Activated CD4-positive, alpha-beta T cell treated with anti-CD3 and anti-CD28 coated beads, Interleukin-2, amount 10 ng/mL, durations not matched to agents 24 days and 14 days (primary cell): ENCODE measurements around the gene TSEN34. TPM values are rescaled to one million over a fixed set of nuclear protein-coding genes. Genes with fewer than 3 reads are reported as not detected.
"Not testable (repeated sequence)": the region's sequence is repeated elsewhere in the genome, so short reads cannot be mapped to it uniquely, and the experiment has no call there.

Source experiments
- DNase-seq: peaks from one replicate; pipeline ENCODE4 v3.0.0; 2022
- H3K27ac Mint-ChIP-seq: one replicate; pipeline ENCODE4 v1.8.0; 2022; ENCODE audit warnings: mild to moderate bottlenecking, mixed read lengths
- H3K27me3 Mint-ChIP-seq: one replicate; pipeline ENCODE4 v1.8.0; 2022; ENCODE audit warnings: mixed read lengths
- H3K36me3 Mint-ChIP-seq: one replicate; pipeline ENCODE4 v1.8.0; 2022; ENCODE audit warnings: low read depth, mild to moderate bottlenecking, mixed read lengths
- H3K4me1 Mint-ChIP-seq: one replicate; pipeline ENCODE4 v1.8.0; 2021; ENCODE audit warnings: mixed read lengths
- H3K4me3 Mint-ChIP-seq: one replicate; pipeline ENCODE4 v1.8.0; 2022; ENCODE audit warnings: mild to moderate bottlenecking, moderate library complexity, mixed read lengths
- H3K9me3 Mint-ChIP-seq: one replicate; pipeline ENCODE4 v1.8.0; 2021; ENCODE audit warnings: mixed read lengths
- intact Hi-C: fragments of 100-400 bp; cut with micrococcal nuclease; formaldehyde crosslinking; loops from one replicate; pipeline ENCODE4 v1.15.1; 2023
- total RNA-seq: library from RNA; stranded (reverse); gene quantifications from 2 replicates; pipeline ENCODE4 v1.2.3, GENCODE V29; 2022

The TSEN34 gene
- total RNA-seq, 1 donor from 2014 or later: 17.9 TPM

DNA sequence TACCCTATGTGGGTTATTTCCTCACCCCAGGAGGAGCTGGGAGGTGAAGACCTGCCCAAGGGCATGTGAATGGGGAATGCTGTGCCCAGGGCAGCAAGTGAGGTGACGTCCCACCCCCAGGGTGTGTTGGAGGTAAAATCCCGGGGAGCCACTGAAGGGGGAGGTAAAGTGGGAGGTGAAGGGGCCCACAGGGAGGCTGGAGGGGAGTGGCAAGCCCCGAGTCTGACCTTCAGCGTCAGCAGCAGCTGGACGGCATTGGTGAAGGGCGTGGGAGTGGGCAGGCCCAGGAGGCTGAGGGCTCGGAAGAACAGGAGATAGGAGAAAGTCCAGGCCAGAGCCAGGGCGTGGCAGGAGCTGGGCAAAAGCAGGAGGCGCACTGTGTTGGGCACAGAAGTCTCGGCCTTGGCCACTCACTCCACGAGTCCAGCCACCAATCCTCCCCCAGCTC is 4.2 kb upstream of the TSEN34 start:
- H3K27me3 Mint-ChIP-seq: no peaks in the 10 kb centered on the region
- H3K27ac Mint-ChIP-seq: peak overlapping the region; percentile 95
- H3K9me3 Mint-ChIP-seq: no peaks in the 10 kb centered on the region
- peak overlapping the region; percentile 85 for H3K4me3 Mint-ChIP-seq
- intact Hi-C loops: no loop called here
- no peak for DNase-seq
- peaks cover 42% of the 10 kb centered on the region for H3K36me3 Mint-ChIP-seq
- H3K4me1 Mint-ChIP-seq: peaks cover 20% of the 10 kb centered on the region

DNA sequence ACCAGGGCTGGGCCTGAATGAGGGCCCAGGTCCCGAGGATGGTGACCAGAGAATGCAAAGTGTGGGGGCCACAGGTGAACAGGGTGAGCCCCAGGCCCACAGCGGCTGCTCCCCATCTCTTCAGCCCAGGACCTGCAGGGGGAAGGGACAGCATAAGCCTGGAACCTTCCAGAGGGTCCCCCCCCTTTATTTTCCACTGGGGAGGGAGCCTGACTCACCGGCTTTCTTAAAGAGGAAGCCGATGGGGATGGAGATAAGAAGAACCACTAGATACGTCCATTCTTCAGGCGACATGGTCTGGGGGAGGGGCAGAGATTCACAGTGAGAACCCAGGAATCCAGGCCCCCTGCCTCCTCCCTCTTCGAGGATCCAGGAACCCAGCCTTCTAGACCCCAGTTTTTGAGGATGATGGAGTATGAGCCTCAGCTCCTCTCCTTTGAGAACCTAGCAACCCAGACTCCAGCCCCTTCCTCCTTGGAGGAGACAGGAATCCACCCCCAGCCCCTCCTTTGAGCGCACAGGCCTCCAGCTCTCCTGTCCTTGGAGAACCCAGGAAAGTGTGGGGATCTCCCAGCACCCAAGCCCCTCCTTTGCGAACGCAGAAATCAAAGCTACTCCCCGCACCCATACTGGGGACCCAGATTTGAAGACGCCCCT is 2.8 kb upstream of the TSEN34 start:
- H3K4me1 Mint-ChIP-seq: peaks cover 28% of the 10 kb centered on the region
- no peaks in the 10 kb centered on the region for H3K9me3 Mint-ChIP-seq
- intact Hi-C loops: loop anchor here (1.0 kb wide), 1 partner anchor 22 kb away; no protein-coding TSS in a partner anchor
- no peaks in the 10 kb centered on the region for H3K27me3 Mint-ChIP-seq
- DNase-seq: peak; percentile 88
- peak overlapping the region; percentile 95 for H3K27ac Mint-ChIP-seq
- H3K4me3 Mint-ChIP-seq: peak overlapping the region; percentile 85
- peaks cover 39% of the 10 kb centered on the region for H3K36me3 Mint-ChIP-seq

DNA sequence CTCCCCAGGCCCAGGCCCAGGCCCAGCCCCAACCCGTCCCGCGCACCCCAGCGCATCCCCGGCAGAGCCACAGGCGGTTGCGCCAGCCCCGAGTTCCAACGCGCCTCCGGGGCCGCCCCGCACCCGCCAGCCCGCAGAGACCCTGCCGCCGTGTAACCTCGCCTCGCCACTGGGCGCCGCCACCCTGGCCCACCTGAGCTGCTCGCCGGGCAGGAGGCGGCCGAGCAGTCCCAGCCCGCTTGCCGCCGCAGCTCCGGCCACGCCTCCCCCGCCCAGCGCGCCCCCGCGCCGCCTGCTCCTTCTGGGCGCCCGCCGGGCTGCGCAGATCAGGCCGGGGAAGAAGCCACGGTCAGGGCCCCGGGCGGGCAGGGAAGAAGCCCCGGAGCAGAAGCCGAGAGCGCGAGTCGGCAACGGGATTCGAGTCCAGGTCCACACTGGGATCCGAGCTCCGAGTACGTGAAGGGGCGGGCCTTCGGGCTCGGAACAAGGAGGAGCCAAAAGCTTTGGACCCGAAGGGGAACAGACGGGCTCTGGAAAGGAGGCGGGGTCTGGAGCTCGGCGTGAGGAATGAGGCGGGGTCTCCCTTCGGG is 1.9 kb upstream of the TSEN34 start, which contains the start of gene MBOAT7:
TSS of gene MBOAT7 (minus strand) at position 436 of the 590 bp plus-strand sequence. CDS start 1,072 bp downstream, outside the sequence.
- Mint-ChIP-seq H3K27me3 (no peaks in the 10 kb centered on the region), H3K4me1 (peaks cover 28% of the 10 kb centered on the region), H3K36me3 (peaks cover 34% of the 10 kb centered on the region), H3K4me3 (peak within 1 kb of the TSS; percentile 85), H3K9me3 (no peaks in the 10 kb centered on the region), H3K27ac (peak within 1 kb of the TSS; percentile 98)
- no peak for DNase-seq
- intact Hi-C loops: no loop called here

DNA sequence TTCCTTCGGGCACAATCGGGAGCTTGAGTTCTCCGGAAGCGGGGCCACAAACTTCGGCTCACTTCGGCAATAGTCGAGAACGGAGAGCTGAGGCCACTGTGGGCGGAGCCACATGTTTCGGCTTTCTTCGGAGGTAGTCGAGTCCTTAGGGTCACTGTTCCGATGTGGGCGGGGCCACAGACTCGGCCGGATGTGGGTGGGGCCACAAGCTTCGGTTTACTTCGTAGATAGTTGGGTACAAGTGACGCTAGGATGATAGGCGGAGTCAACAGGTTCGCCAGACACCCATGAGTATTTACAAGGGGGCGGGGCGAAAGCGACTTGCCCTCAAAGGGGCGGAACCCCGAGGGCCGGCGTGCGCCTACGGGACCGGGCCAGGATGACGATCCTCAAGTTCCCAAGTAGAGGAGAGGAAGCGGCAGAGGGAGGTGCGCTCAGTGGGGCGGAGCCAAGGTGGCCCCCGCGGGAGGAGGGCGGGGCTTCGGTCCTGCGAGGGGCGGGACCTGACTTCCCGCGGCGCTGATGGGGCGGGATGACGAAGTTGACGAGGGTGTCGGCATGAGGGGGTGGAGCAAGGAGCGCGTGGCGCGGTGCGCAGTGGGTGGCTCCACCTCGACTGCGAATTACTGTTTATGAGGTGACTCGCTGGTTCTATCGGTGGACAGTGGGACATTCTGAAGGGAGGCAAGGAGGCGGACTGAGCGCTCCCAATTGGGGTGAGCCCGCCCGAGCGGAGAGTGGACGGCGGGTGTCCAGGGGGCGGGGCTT is 1.2 kb upstream of the TSEN34 start:
- Mint-ChIP-seq H3K4me1 (peaks cover 28% of the 10 kb centered on the region), H3K27me3 (no peaks in the 10 kb centered on the region), H3K4me3 (peak overlapping the region; percentile 85), H3K36me3 (peaks cover 35% of the 10 kb centered on the region), H3K27ac (peak overlapping the region; percentile 98), H3K9me3 (no peaks in the 10 kb centered on the region)
- peak; percentile 100 for DNase-seq
- intact Hi-C loops: loop anchor here (1.0 to 5.0 kb wide), 4 partner anchors 10 to 272 kb away; partner anchors contain the start of genes CNOT3, LENG1, LENG9 and RPS9

DNA sequence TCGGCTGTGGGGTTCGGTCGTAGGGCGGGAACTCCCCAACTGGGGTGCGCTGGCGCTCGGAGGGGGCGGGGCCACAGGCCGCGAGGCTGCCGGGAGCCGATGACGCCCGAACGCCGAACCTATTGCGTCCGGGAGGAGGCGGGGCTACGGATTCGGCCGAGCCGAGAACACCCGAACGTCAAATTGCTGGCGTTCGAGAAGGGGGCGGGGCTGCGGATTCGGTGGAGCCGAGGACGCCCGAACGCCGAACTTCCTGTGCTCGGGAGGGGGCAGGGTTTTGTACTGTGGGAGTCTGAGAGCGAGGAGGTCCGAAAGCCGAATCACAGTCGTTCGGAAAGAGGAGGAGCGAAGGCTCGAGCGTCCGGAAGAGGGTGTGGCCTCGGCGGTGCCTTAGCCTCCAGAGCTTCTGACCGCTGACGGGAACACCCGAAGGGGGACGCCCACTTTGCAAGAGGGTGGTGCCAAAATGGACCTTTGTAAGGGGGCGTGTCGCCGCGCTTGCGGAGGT is 551 bp upstream of the TSEN34 start:
- intact Hi-C loops: loop anchor here (1.0 to 5.0 kb wide), 4 partner anchors 10 to 272 kb away; partner anchors contain the start of genes CNOT3, LENG1, LENG9 and RPS9
- Mint-ChIP-seq H3K9me3 (no peaks in the 10 kb centered on the region), H3K27me3 (no peaks in the 10 kb centered on the region), H3K4me1 (peaks cover 30% of the 10 kb centered on the region), H3K36me3 (peaks cover 35% of the 10 kb centered on the region), H3K4me3 (peak overlapping the region; percentile 85), H3K27ac (peak overlapping the region; percentile 98)
- DNase-seq: peak; percentile 100

DNA sequence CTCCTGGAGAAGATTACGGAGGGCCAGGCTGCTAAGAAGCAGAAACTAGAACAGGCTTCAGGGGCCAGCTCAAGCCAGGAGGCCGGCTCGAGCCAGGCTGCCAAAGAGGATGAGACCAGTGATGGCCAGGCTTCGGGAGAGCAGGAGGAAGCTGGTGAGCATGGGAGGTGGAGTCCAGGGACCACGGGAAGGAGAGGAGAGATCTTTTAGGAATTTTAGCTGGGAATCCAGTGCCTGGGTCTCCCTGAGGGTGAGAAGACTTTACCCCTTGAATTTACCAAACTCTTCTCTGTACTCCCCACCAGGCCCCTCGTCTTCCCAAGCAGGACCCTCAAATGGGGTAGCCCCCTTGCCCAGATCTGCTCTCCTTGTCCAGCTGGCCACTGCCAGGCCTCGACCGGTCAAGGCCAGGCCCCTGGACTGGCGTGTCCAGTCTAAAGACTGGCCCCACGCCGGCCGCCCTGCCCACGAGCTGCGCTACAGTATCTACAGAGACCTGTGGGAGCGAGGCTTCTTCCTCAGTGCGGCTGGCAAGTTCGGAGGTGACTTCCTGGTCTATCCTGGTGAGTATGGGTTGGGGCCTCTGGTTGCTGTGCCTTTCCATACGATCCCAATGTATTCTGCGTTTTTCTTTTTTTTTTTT is 824 bp downstream of the TSEN34 start:
- Mint-ChIP-seq H3K27ac (peak overlapping the region; percentile 80), H3K9me3 (no peaks in the 10 kb centered on the region), H3K4me3 (peak overlapping the region; percentile 85), H3K27me3 (no peaks in the 10 kb centered on the region), H3K4me1 (peaks cover 27% of the 10 kb centered on the region), H3K36me3 (peaks cover 26% of the 10 kb centered on the region)
- intact Hi-C loops: loop anchor here (5.0 kb wide), 1 partner anchor 270 kb away; the partner anchor contains the start of gene LENG9
- DNase-seq: no peak

DNA sequence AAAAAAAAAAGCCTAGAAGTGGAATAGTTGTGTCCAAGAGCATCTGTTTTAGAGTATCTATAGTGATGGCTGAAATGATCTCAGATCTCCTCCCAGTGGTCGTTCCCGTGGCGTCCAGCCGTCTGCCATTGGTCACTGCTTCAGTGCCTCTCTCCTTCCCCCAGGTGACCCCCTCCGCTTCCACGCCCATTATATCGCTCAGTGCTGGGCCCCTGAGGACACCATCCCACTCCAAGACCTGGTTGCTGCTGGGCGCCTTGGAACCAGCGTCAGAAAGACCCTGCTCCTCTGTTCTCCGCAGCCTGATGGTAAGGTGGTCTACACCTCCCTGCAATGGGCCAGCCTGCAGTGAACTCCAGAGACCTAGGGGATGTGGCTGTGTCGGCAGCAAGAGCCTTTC is 1.9 kb downstream of the TSEN34 start:
- H3K27ac Mint-ChIP-seq: no peak overlapping the region
- intact Hi-C loops: loop anchor here (5.0 kb wide), 1 partner anchor 269 kb away; the partner anchor contains the start of gene LENG9
- peaks cover 18% of the 10 kb centered on the region for H3K4me1 Mint-ChIP-seq
- DNase-seq: no peak
- H3K27me3 Mint-ChIP-seq: no peaks in the 10 kb centered on the region
- peak overlapping the region; percentile 53 for H3K4me3 Mint-ChIP-seq
- H3K36me3 Mint-ChIP-seq: peaks cover 18% of the 10 kb centered on the region
- no peaks in the 10 kb centered on the region for H3K9me3 Mint-ChIP-seq

DNA sequence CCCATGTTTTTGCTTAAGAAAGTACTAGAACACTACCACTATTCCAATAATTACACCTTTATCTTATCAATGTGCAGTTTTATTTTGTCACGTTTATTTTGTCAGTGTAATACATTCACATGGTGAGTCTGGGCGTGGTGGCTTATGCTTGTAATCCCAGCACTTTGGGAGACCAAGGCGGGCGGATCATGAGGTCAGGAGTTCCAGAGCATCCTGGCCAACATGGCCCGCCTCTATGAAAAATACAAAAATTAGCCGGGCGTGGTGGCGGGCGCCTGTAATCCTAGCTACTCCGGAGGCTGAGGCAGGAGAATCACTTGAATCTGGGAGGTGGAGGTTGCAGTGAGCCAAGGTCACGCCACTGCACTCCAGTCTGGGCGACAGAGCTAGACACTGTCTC is 3.4 kb downstream of the TSEN34 start:
- Mint-ChIP-seq H3K36me3 (peaks cover 16% of the 10 kb centered on the region), H3K4me1 (peaks cover 17% of the 10 kb centered on the region)
- H3K4me3 Mint-ChIP-seq, DNase-seq, H3K9me3 Mint-ChIP-seq, H3K27ac Mint-ChIP-seq, H3K27me3 Mint-ChIP-seq: not testable (repeated sequence)
- intact Hi-C loops: loop anchor here (5.0 kb wide), 1 partner anchor 268 kb away; the partner anchor contains the start of gene LENG9

DNA sequence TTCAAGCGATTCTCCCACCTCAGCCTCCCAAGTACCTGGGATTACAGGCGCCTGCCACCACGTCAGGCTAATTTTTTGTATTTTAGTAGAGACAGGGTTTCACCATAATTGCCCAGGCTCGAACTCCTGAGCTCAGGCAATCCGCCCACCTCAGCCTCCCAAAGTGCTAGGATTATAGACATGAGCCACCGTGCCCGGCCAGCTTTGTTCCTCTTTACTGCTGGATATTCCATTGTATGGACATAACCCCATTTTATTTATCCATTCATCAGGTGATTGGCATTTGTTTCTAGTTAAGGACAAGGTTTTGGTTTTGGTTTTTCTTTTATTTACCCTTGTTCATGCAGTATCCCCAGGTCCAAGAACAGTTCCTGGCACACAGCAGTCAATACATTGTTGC is 5.4 kb downstream of the TSEN34 start:
- intact Hi-C loops: no loop called here
- Mint-ChIP-seq H3K9me3 (no peaks in the 10 kb centered on the region), H3K4me1 (peaks cover 26% of the 10 kb centered on the region), H3K27me3 (no peaks in the 10 kb centered on the region), H3K36me3 (peaks cover 25% of the 10 kb centered on the region), H3K27ac (no peak overlapping the region), H3K4me3 (no peak overlapping the region)
- no peak for DNase-seq

DNA sequence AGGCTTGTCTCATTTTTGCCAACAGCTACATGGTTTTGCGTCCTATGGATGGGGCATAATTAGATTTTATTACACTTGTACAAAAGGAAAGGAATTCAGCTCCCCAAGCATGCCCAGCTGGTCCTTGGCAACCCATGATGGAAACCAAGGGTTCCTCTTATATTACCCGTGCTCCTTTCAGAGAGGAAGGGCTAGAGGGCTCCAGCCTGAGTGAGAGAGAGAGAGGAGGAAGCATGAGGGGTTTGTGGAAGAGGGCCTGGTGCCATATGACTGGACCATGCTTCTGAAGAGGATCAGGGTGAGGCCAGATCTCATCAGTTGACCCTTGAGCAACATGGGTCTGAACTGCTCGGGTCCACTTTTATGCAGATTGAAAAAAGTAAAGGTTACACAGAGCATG is 6.0 kb downstream of the TSEN34 start:
- peaks cover 29% of the 10 kb centered on the region for H3K36me3 Mint-ChIP-seq
- intact Hi-C loops: no loop called here
- no peak overlapping the region for H3K4me3 Mint-ChIP-seq
- H3K4me1 Mint-ChIP-seq: peaks cover 26% of the 10 kb centered on the region
- H3K9me3 Mint-ChIP-seq: no peaks in the 10 kb centered on the region
- no peak overlapping the region for H3K27ac Mint-ChIP-seq
- no peaks in the 10 kb centered on the region for H3K27me3 Mint-ChIP-seq
- no peak for DNase-seq

DNA sequence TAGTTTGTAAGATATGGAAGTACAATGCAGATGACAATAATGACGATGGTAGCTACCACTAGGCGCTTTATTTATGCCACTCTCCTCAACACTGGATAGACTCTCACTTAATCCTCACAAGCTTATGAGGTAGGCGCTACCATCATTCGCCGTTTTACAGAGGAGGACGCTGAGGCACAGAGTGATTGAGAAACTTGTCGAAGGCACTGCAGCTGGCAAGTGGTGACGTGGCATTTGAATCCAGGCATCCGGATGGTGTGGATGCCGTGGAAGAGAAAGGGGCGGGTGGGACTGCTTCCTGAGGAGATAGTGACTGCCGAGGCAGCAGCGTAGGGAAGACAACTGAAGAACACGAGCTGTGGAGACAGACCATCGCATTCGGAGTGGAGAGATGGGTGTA is 8.3 kb downstream of the TSEN34 start:
- Mint-ChIP-seq H3K27ac (peak overlapping the region; percentile 78), H3K36me3 (peaks cover 45% of the 10 kb centered on the region), H3K27me3 (no peaks in the 10 kb centered on the region), H3K4me3 (peak overlapping the region; percentile 80), H3K9me3 (no peaks in the 10 kb centered on the region), H3K4me1 (peaks cover 38% of the 10 kb centered on the region)
- DNase-seq: no peak
- intact Hi-C loops: no loop called here

DNA sequence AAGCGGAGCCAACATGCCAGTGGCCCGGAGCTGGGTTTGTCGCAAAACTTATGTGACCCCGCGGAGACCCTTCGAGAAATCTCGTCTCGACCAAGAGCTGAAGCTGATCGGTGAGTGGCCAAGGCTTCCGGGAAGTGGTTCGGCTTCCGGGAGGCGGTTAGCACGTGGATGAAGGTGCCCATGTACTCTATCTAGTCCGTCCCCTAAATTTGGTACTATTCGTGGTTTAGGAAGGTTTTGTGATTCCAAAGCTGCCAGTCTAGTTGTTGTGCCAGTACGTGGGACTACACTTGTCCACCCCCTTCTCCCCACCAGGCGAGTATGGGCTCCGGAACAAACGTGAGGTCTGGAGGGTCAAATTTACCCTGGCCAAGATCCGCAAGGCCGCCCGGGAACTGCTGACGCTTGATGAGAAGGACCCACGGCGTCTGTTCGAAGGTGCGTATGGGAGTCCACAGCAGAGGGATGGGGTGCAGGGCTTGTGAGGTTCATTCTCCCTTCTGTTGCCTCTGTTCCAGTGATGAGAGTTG is 10.1 kb downstream of the TSEN34 start:
- peaks cover 48% of the 10 kb centered on the region for H3K4me1 Mint-ChIP-seq
- intact Hi-C loops: loop anchor here (1.0 to 10.0 kb wide), 3 partner anchors 64 to 1054 kb away; partner anchors contain the start of genes CNOT3, LENG8 and PPP6R1
- peaks cover 57% of the 10 kb centered on the region for H3K36me3 Mint-ChIP-seq

DNA sequence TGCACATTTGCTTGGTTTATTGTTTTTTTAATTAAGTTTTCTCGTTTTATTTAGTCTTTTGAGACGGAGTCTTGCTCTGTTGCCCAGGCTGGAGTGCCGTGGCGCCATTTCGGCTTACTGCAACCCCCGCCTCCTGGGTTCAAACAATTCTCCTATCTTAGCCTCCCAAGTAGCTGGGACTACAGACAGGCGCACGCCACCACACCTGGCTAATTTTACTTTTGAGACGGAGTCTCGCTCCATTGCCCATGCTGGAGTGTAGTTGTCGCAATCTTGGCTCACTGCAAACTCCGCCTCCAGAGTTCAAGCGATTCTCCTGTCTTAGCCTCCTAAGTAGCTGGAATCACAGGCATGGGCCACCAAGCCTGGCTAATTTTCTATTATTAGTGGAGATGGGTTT is 10.9 kb downstream of the TSEN34 start:
- Mint-ChIP-seq H3K36me3 (peaks cover 65% of the 10 kb centered on the region), H3K9me3 (no peaks in the 10 kb centered on the region), H3K27me3 (no peaks in the 10 kb centered on the region), H3K4me3 (peak overlapping the region; percentile 95), H3K27ac (peak overlapping the region; percentile 99), H3K4me1 (peaks cover 55% of the 10 kb centered on the region)
- DNase-seq: no peak
- intact Hi-C loops: loop anchor here (1.0 to 10.0 kb wide), 3 partner anchors 65 to 1053 kb away; partner anchors contain the start of genes CNOT3, LENG8 and PPP6R1

More for the DNA sequence above, 10.1 kb downstream of the TSEN34 start:
- Mint-ChIP-seq H3K9me3 (no peaks in the 10 kb centered on the region), H3K27ac (peak overlapping the region; percentile 99), H3K27me3 (no peaks in the 10 kb centered on the region), H3K4me3 (peak overlapping the region; percentile 95)
- no peak for DNase-seq
